Thymus (tissue), 11 donors: ENCODE data around the gene RARA. TPM values are rescaled to one million over a fixed set of nuclear protein-coding genes. Genes with fewer than 3 reads are reported as not detected.
"Not testable (repeated sequence)": the region's sequence is repeated elsewhere in the genome, so short reads cannot be mapped to it uniquely, and the experiment has no call there.

Experiments used
- DNase-seq, 9 donors: peaks; one replicate each; pipeline ENCODE4 v3.0.0-alpha.2; 2013; ENCODE audit warnings: low spot score in 9 of 9, low read depth in 6 of 9, missing footprints in 1 of 9
- H3K27ac ChIP-seq, 2 donors: one replicate each; pipeline ENCODE4 v1.5.1; 2013; ENCODE audit warnings: control low read depth in 1 of 2, low read depth in 1 of 2, low read length in 1 of 2, mild to moderate bottlenecking in 1 of 2, moderate library complexity in 1 of 2
- H3K27me3 ChIP-seq, 2 donors: one replicate each; pipeline ENCODE4 v1.5.1; 2013; ENCODE audit warnings: low read length in 1 of 2; ENCODE audit not compliant: control insufficient read depth in 2 of 2, insufficient read depth in 1 of 2
- H3K36me3 ChIP-seq, 2 donors: one replicate each; pipeline ENCODE4 v1.5.1; 2013; ENCODE audit warnings: low read length in 1 of 2, mild to moderate bottlenecking in 1 of 2, moderate library complexity in 1 of 2; ENCODE audit not compliant: control insufficient read depth in 2 of 2, insufficient read depth in 2 of 2
- H3K4me1 ChIP-seq, 2 donors: one replicate each; pipeline ENCODE4 v1.5.1; 2013; ENCODE audit warnings: low read length in 2 of 2; ENCODE audit not compliant: control insufficient read depth in 2 of 2, insufficient read depth in 2 of 2
- H3K4me3 ChIP-seq, 2 donors: one replicate each; pipeline ENCODE4 v1.5.1; 2013; ENCODE audit warnings: low read length in 2 of 2, control low read depth in 1 of 2, mild to moderate bottlenecking in 1 of 2
- H3K9me3 ChIP-seq, 2 donors: one replicate each; pipeline ENCODE4 v1.5.1; 2013; ENCODE audit warnings: low read length in 1 of 2, mild to moderate bottlenecking in 1 of 2; ENCODE audit not compliant: control insufficient read depth in 2 of 2, insufficient read depth in 1 of 2
- WGBS: extraction: QIAGEN DNeasy Blood & Tissue Kit; methylation state at CpG from one replicate; pipeline ENCODE4 v1.1.7; 2013; 5-methylcytosine and 5-hydroxymethylcytosine counted together
- polyA plus RNA-seq: library from polyadenylated mRNA; stranded (reverse); fragments of 200-250 nt; gene quantifications from one replicate; pipeline ENCODE4 v1.2.3, GENCODE V29; 2013
- total RNA-seq: library from RNA; stranded (reverse); fragments of 120-200 nt; gene quantifications from one replicate; pipeline ENCODE4 v1.2.4, GENCODE V29; 2013
- donor health status: healthy.

Gene RARA
- total and polyA plus RNA-seq, 2 donors = 5.8 to 17.1 TPM

DNA sequence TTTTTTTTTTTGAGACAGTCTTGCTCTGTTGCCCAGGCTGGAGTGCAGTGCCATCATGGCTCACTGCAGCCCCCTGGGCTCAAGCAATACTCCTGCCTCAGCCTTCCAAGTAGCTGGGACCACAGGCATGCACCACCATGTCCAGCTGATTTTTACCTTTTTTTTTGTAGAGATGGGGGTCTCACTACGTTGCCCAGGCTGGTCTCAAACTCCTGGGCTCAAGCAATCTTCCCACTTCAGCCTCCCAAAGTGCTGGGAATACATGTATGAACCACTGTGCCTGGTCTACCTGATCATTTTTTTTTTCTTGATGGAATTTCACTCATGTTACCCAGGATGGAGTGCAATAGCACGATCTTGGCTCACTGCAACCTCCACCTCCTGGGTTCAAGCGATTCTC lies 77.6 kb downstream of the RARA start:
- not testable (repeated sequence) for H3K27ac ChIP-seq, DNase-seq, H3K4me3 ChIP-seq, H3K9me3 ChIP-seq, H3K27me3 ChIP-seq, H3K4me1 ChIP-seq
- 98% methylated on average over 3 of the region's 3 CpGs for WGBS
- H3K36me3 ChIP-seq = peaks cover 18 to 57% of the 10 kb centered on the region in 2 donors

DNA sequence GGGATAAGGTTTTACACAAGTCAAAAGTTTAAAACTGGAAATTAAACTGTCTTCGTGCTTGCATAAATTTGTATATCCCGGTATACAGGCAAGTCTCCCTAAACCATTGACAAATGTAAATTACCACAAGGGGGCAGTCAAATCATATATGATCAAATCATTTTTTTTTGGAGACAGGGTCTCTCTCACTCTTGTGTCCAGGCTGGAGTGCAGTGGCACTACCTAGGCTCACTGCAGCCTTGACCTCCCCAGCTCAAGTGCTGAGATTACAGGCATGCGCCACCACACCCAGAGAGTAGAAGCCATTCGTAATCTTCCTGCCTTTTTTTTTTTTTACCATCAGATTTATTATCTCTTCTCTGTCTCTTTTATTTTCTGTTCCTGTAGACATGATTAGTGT lies 90.2 kb downstream of the RARA start:
- Histone ChIP-seq H3K4me1 (no peaks in the 10 kb centered on the region), H3K27ac (no peak overlapping the region), H3K9me3 (no peaks in the 10 kb centered on the region), H3K36me3 (peaks cover 10 to 93% of the 10 kb centered on the region in 2 donors), H3K4me3 (no peak overlapping the region), H3K27me3 (no peaks in the 10 kb centered on the region)
- peak in 5 of 9 donors; percentile 25 to 80 (median 41) for DNase-seq
- 95% methylated on average over 4 of the region's 4 CpGs for WGBS

DNA sequence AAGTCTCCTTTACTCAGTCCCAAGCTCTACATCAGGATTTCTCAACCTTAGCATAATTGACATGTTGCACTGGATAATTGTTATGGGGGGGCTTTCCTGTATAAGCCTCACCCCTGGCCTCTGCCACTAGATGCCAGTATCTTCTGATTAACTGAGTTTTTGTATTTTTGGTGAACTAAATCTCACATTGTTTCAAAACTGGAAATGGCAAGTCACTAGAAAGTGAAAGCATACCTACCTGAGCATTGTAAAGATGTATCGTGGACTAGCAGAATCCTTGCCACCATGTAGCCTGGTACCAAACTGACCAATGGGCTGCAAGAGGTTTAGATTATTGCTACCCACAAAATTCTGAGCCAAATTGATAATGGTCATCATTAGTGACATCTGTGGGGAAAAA lies 93.7 kb downstream of the RARA start:
- H3K27me3 ChIP-seq = no peaks in the 10 kb centered on the region

DNA sequence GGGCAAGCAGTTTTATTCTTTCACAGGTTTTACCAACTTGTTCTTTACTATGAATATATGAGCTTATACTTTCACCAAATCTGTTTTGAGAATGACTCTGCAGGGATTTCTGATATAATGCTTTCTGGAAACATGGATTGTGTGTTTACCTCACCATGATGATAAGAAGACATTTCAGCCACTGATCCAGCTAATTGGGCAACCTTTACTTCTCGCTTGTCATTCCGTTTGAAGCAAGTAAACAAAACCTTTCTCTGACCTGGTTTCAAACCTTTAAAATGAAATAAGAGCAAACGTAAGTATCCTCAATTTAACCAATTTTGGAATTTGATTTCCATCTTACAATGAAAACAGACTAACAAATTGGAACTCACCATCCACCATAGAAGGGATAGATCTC lies 95.0 kb downstream of the RARA start:
- Histone ChIP-seq H3K4me1 (no peaks in the 10 kb centered on the region), H3K27me3 (no peaks in the 10 kb centered on the region), H3K4me3 (no peak overlapping the region), H3K27ac (no peak overlapping the region), H3K9me3 (no peaks in the 10 kb centered on the region), H3K36me3 (peaks cover 17 to 89% of the 10 kb centered on the region in 2 donors)
- WGBS = 95% methylated on average over 3 of the region's 3 CpGs
- DNase-seq = no peak

More for the DNA sequence above, 93.7 kb downstream of the RARA start:
- H3K27ac ChIP-seq = no peak overlapping the region
- 94% methylated on average over 1 of the region's 1 CpG for WGBS
- DNase-seq = no peak
- no peak overlapping the region for H3K4me3 ChIP-seq
- no peaks in the 10 kb centered on the region for H3K4me1 ChIP-seq
- H3K36me3 ChIP-seq = peaks cover 17 to 91% of the 10 kb centered on the region in 2 donors
- H3K9me3 ChIP-seq = no peaks in the 10 kb centered on the region

Other genes with a start within 250 kb of the RARA start
- gene THRA, start 246.2 kb upstream of the RARA start, total RNA-seq = 9.9 TPM
- 14.3 TPM for gene THRA, start 246.2 kb upstream of the RARA start, polyA plus RNA-seq
- gene NR1D1, start 208.6 kb upstream of the RARA start, total RNA-seq = 0.85 TPM
- gene NR1D1, start 208.6 kb upstream of the RARA start, polyA plus RNA-seq = 3.2 TPM
- gene MSL1, start 187.2 kb upstream of the RARA start, total RNA-seq = 77.7 TPM
- 126 TPM for gene MSL1, start 187.2 kb upstream of the RARA start, polyA plus RNA-seq
- gene CASC3, start 168.6 kb upstream of the RARA start, total RNA-seq = 24.4 TPM
- 38.3 TPM for gene CASC3, start 168.6 kb upstream of the RARA start, polyA plus RNA-seq
- 0.99 TPM for gene RAPGEFL1, start 131.7 kb upstream of the RARA start, total RNA-seq
- gene RAPGEFL1, start 131.7 kb upstream of the RARA start, polyA plus RNA-seq = 17.4 TPM
- 2.9 TPM for gene WIPF2, start 89.9 kb upstream of the RARA start, total RNA-seq
- gene WIPF2, start 89.9 kb upstream of the RARA start, polyA plus RNA-seq = 9.9 TPM
- 24.5 TPM for gene CDC6, start 21.3 kb upstream of the RARA start, total RNA-seq
- 1.3 TPM for gene CDC6, start 21.3 kb upstream of the RARA start, polyA plus RNA-seq
- 0.66 TPM for gene GJD3, start 55.6 kb downstream of the RARA start, total RNA-seq
- gene GJD3, start 55.6 kb downstream of the RARA start, polyA plus RNA-seq = 0.34 TPM
- gene TOP2A, start 108.7 kb downstream of the RARA start, total RNA-seq = 187 TPM
- gene TOP2A, start 108.7 kb downstream of the RARA start, polyA plus RNA-seq = 21.6 TPM
- 11.0 TPM for gene IGFBP4, start 134.3 kb downstream of the RARA start, total RNA-seq
- gene IGFBP4, start 134.3 kb downstream of the RARA start, polyA plus RNA-seq = 161 TPM
- 0.19 TPM for gene TNS4, start 192.4 kb downstream of the RARA start, total RNA-seq
- 24.8 TPM for gene TNS4, start 192.4 kb downstream of the RARA start, polyA plus RNA-seq